Keratinocyte (primary cell): ENCODE measurements around the gene YPEL1.

Source experiments
- EZH2 ChIP-seq: IDR thresholded peaks from one replicate; pipeline ENCODE4 v1.6.1; 2012; ENCODE audit warnings: inconsistent platforms, mild to moderate bottlenecking, low read length, moderate library complexity
- TF ChIP-seq, protein P1 (sequence below), 3 experiments: IDR thresholded peaks in 1 of 3; conservative IDR thresholded peaks in 1 of 3; optimal IDR thresholded peaks in 1 of 3; 2 replicates in 2 of 3; 3 replicates in 1 of 3; pipeline versions ENCODE3 to v1.5.1; 2011; ENCODE audit warnings: low read length in 3 of 3, mild to moderate bottlenecking in 3 of 3, moderate library complexity in 2 of 3, control low read depth in 1 of 3, inconsistent platforms in 1 of 3; ENCODE audit not compliant: insufficient read depth in 2 of 3; ENCODE audit errors: extremely low read depth in 1 of 3

DNA sequence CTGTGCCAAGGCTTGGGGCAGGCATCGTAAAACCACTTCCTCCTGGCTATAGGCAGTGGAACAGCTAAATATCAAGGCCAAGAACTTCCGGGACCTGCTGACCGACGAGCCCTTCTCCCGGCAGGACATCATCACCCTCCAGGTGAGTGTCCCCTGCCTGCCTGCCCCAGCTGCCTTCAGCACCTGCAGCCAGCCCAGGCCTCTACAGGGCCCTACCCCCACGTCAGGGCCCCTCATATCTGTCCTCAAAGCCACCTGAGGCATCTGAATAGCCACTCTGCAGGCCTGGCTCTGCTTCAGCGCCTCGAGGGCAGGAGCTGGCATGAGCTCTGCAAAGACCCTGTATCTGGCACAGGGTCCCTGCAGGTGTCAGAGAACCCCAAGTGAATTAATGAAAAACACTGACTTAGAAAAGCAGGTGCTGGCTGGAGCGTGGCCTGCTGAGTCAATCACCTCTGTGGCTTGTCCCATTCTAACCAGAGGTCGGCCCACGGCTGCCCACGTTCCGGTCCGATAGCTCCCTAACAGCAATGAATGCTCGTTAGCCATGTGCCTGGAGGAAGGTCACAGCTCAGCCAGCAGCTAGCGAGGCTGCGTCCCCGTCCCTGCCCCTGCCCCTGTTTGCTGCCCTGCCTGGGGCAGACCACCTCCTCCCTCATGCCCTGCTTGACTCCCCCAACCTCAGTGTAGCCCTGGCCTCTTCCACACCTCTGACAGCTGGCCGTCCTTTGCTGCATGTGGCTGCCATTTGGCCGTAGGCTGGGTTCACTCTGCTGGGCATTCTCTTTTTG, 53.0 kb downstream of the YPEL1 start:
- TF ChIP-seq, protein P1, sequence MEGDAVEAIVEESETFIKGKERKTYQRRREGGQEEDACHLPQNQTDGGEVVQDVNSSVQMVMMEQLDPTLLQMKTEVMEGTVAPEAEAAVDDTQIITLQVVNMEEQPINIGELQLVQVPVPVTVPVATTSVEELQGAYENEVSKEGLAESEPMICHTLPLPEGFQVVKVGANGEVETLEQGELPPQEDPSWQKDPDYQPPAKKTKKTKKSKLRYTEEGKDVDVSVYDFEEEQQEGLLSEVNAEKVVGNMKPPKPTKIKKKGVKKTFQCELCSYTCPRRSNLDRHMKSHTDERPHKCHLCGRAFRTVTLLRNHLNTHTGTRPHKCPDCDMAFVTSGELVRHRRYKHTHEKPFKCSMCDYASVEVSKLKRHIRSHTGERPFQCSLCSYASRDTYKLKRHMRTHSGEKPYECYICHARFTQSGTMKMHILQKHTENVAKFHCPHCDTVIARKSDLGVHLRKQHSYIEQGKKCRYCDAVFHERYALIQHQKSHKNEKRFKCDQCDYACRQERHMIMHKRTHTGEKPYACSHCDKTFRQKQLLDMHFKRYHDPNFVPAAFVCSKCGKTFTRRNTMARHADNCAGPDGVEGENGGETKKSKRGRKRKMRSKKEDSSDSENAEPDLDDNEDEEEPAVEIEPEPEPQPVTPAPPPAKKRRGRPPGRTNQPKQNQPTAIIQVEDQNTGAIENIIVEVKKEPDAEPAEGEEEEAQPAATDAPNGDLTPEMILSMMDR (optimal IDR thresholded peaks at IDR 0.05 in 1 of 3, IDR thresholded peaks at IDR 0.05 in 1 of 3, conservative IDR thresholded peaks at IDR 0.05 in 1 of 3; ENCODE audit: extremely low read depth in 1 of 3, insufficient read depth in 2 of 3, low read length in 3 of 3), result no peak
- no peak for TF ChIP-seq EZH2
